Lower leg skin (tissue), 3 donors: ENCODE results near the gene EXOSC9.

ENCODE experiments used
- CTCF ChIP-seq, 3 donors: fragments of 450-650 bp; IDR thresholded peaks; one replicate each; pipeline ENCODE4 v1.5.1; 2016; ENCODE audit warnings: antibody characterized with exemption in 3 of 3, mild to moderate bottlenecking in 3 of 3, moderate library complexity in 2 of 3
- POLR2A ChIP-seq, 2 donors: fragments of 450-650 bp; IDR thresholded peaks; one replicate each; pipeline ENCODE4 v1.6.1; 2016 to 2017; ENCODE audit warnings: antibody characterized with exemption in 2 of 2, mild to moderate bottlenecking in 1 of 2, moderate library complexity in 1 of 2

GRCh38 chr4:121863799-121864198 lies 62.7 kb downstream of the EXOSC9 start:
- TF ChIP-seq CTCF (IDR thresholded peaks at IDR 0.05) (no peak), POLR2A (IDR thresholded peaks at IDR 0.05) (no peak)
